ENCODE data around the gene KCNK10. TPM values are rescaled to one million over a fixed set of nuclear protein-coding genes. Genes with fewer than 3 reads are reported as not detected.

The KCNK10 gene
- total and polyA plus RNA-seq, 2 of the 8 experiments (the other 6 are each of a cell fraction or from before 2014, with no cell fraction given) = 0.45 to 0.63 TPM

DNA sequence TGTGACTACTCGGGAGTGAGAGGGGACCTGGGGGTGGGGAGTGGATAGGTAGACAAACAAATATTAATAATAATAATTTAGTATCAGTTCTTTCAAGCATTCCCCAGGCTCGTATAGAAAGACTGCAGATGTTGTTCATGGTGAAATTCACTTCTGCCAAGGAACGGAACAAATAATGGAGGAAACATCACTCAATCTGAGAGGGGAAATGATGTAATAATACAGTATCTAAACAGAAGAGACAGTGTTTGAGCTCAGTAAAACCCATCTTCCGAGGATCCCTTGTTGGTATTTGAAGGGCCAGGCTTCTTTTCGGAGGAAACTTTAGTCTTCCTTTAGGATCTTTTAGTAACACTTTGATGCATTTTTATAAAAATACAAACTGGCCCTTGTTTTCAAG, 114.2 kb downstream of the KCNK10 start:
- CTCF ChIA-PET (ENCODE audit: partially characterized antibody) = interaction anchor here (1.2 kb wide), 1 partner anchor 17 kb away, joined by 4 read pairs; no protein-coding TSS in a partner anchor
- TF ChIP-seq SP4 (IDR thresholded peaks at IDR 0.05; ENCODE audit: low read length) (no peak), ATF3 (IDR thresholded peaks at IDR 0.05; ENCODE audit: insufficient read depth, low read depth, low read length) (no peak), HDAC6 (IDR thresholded peaks at IDR 0.05; ENCODE audit: low read depth, low read length) (no peak), KDM4A (IDR thresholded peaks at IDR 0.05; ENCODE audit: low read depth, low read length, severe bottlenecking) (no peak), CREB1 (IDR thresholded peaks at IDR 0.05) (no peak), TAF7 (optimal IDR thresholded peaks at IDR 0.05; ENCODE audit: borderline replicate concordance, low read depth, low read length) (no peak), CHD2 (IDR thresholded peaks at IDR 0.05; ENCODE audit: low read length) (no peak), SP1 (IDR thresholded peaks at IDR 0.05; ENCODE audit: low read depth, low read length) (no peak), SIN3A (conservative IDR thresholded peaks at IDR 0.05 in 1 of 2, IDR thresholded peaks at IDR 0.05 in 1 of 2; ENCODE audit: low read depth in 1 of 2, low read length in 2 of 2) (no peak), CBX8 (IDR thresholded peaks at IDR 0.05; ENCODE audit: borderline replicate concordance, low read depth, low read length) (no peak), MAFK (IDR thresholded peaks at IDR 0.05; ENCODE audit: low read depth, low read length) (no peak), GABPA (IDR thresholded peaks at IDR 0.05; ENCODE audit: borderline replicate concordance, insufficient read depth, low read length) (no peak), ZNF274 (IDR thresholded peaks at IDR 0.05; ENCODE audit: borderline replicate concordance, extremely low read depth, low read length) (no peak), GTF2F1 (IDR thresholded peaks at IDR 0.05; ENCODE audit: borderline replicate concordance, low read depth, low read length) (no peak)

More for the DNA sequence above, 114.2 kb downstream of the KCNK10 start:
- FAIRE-seq = no peak
- Histone ChIP-seq H3K79me2 (ENCODE audit: control insufficient read depth in 1 of 2, insufficient read depth in 2 of 2, low read length in 2 of 2) (no peaks in the 10 kb centered on the region), H3K36me3 (ENCODE audit: control insufficient read depth in 2 of 4, insufficient read depth in 4 of 4, low read length in 3 of 4) (no peaks in the 10 kb centered on the region), H2BK20ac (ENCODE audit: low read length) (no peak overlapping the region), H3K56ac (replicated peaks; ENCODE audit: insufficient read length, low read depth, low read length) (no peak overlapping the region), H3K9me3 (ENCODE audit: insufficient read depth in 2 of 2, low read depth in 1 of 2, low read length in 1 of 2) (no peaks in the 10 kb centered on the region), H2BK15ac (ENCODE audit: low read length) (no peak overlapping the region), H3K4me2 (ENCODE audit: insufficient read depth in 1 of 2, low read depth in 2 of 2, low read length in 2 of 2) (no peak overlapping the region), H2AK5ac (ENCODE audit: low read depth, low read length) (no peak overlapping the region), H3K4me1 (replicated peaks in 1 of 4; ENCODE audit: control insufficient read depth in 3 of 4, insufficient read depth in 4 of 4, low read length in 3 of 4) (no peaks in the 10 kb centered on the region; a peak in 1 of 7 replicates), H3K14ac (ENCODE audit: insufficient read length) (no peak overlapping the region), H2BK5ac (ENCODE audit: low read depth, low read length) (no peak overlapping the region), H2AFZ (ENCODE audit: low read length) (no peak overlapping the region), H3K18ac (ENCODE audit: extremely low read depth, low read length) (no peak overlapping the region), H2BK120ac (replicated peaks; ENCODE audit: low read depth, low read length) (no peak overlapping the region), H4K20me1 (replicated peaks in 1 of 2; ENCODE audit: control insufficient read depth in 1 of 2, insufficient read depth in 2 of 2, low read length in 2 of 2) (no peaks in the 10 kb centered on the region), H2BK12ac (ENCODE audit: low read depth, low read length) (no peak overlapping the region), H3K4me3 (ENCODE audit: extremely low read depth in 1 of 4, insufficient read depth in 2 of 4, low read depth in 3 of 4, low read length in 4 of 4) (no peak overlapping the region), H4K5ac (ENCODE audit: insufficient read length, low read depth, low read length) (no peak overlapping the region), H3K27me3 (replicated peaks in 1 of 4; ENCODE audit: control insufficient read depth in 3 of 4, extremely low read depth in 1 of 4, insufficient read depth in 3 of 4, low read length in 3 of 4) (no peaks in the 10 kb centered on the region), H3K23me2 (ENCODE audit: low read depth, low read length) (no peaks in the 10 kb centered on the region), H4K8ac (ENCODE audit: extremely low read depth, insufficient read depth, low read length) (no peak overlapping the region), H3K23ac (ENCODE audit: insufficient read length) (no peak overlapping the region), H3K9ac (replicated peaks in 1 of 4; ENCODE audit: extremely low read depth in 1 of 4, low read depth in 3 of 4, low read length in 3 of 4) (no peak overlapping the region), H3K79me1 (ENCODE audit: low read depth, low read length) (no peaks in the 10 kb centered on the region), H4K91ac (replicated peaks; ENCODE audit: insufficient read length, low read length) (no peak overlapping the region), H3K4ac (replicated peaks; ENCODE audit: insufficient read length, low read depth, low read length) (no peak overlapping the region), H3K27ac (ENCODE audit: low read depth, low read length) (no peak overlapping the region)
- POLR2A ChIA-PET (ENCODE audit: partially characterized antibody) = no interaction called here
- DNase-seq (ENCODE audit: low read depth in 1 of 2, low spot score in 2 of 2) = no peak
- 85% methylated on average over 5 of the region's 5 CpGs; no CpG with 5 or more reads in 1 of the 2 experiments for WGBS, 2 experiments (ENCODE audit: extremely low coverage in 1 of 2, insufficient coverage in 1 of 2, insufficient read length in 1 of 2, insufficient replicate concordance in 2 of 2, low coverage in 1 of 2, low lambda C conversion rate in 2 of 2, missing lambda C conversion rate in 1 of 2)

Measured in H1 (cell line).